ENCODE data around the gene LMBR1.
"Not testable (repeated sequence)": the region's sequence is repeated elsewhere in the genome, so short reads cannot be mapped to it uniquely, and the experiment has no call there.

The LMBR1 gene

DNA sequence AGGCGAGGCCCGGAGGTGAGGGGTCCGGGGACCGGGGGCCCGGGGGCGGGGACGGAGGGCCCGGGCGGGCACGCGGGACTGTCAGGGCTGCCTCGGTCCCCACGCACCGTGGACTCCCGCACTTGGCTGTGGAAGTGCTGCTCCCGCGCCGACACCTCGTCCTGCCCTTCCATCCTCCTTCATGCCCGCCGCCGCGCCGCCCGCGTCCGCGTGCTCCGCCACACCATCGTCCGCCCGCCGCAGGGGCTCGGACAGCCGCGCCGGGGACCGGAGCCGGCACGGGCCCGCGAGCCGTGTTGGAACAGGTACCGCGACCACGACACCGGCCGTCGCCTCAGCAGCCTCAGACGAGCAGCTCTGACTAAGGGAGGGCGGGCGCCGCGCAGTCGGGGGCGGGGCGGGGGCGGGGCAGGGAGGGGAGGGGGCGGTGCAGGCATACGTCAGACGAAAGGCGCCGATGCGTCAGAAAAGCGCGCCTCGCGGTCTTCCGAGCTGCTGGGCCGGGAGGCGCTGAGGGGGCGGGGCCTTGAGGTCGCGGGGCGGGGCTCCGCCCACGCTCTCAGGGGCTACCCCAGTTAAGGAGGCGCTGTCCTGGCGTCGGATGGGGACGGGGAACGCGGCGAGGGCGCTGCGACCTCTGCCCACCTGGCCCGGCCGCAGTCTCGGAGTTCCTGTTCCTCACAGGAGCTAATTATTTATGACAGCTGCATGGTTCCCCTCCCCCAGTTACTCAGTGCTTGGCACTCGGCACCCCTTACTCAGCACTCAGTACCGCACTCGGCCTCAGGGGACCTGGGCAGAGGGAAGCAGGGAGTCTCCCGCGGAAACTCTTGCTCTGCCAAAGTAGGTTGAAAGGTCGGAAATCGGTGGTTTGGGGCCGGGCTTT, at the start of gene LMBR1:
Gene LMBR1, minus strand, starts transcription at position 363 of the 886 bp plus-strand sequence. Its CDS starts 190 bp downstream, at position 173.
- Mint-ChIP-seq H3K4me3 (peak within 1 kb of the TSS; percentile 91), H3K27ac (ENCODE audit: low read depth) (peak within 1 kb of the TSS; percentile 91), H3K27me3 (no peaks in the 10 kb centered on the region), H3K4me1 (peaks cover 31% of the 10 kb centered on the region), H3K9me3 (no peaks in the 10 kb centered on the region), H3K36me3 (ENCODE audit: insufficient read depth) (peaks cover 15% of the 10 kb centered on the region)
- peak; percentile 88 to 89 for DNase-seq (ENCODE audit: low spot score in 2 of 2)
- peak; percentile 86 for ATAC-seq (replicated peaks; ENCODE audit: extremely low read depth, poor library complexity, severe bottlenecking)

DNA sequence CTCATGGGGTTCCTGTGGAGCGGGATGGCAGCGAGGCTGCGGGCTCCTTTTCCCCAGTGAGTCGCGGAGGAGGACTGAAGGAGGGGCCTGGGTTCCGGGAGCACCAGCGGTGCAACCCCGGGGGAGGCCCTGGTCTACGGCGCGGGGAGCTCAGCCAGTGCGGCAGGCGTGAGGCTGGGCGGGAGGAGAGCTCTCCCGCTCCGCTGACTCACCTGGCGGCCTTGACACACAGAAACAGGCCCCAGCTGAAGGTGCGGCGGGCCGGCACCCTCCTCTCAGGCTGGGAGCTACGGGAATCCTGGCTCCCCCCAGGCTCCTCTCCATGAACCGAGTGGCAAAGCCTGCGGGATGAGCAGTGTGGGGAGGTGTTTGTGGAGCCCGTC, 49.7 kb upstream of the LMBR1 start:
- H3K4me1 Mint-ChIP-seq = no peaks in the 10 kb centered on the region
- peaks cover 44% of the 10 kb centered on the region for H3K27me3 Mint-ChIP-seq
- H3K36me3 Mint-ChIP-seq (ENCODE audit: insufficient read depth) = peaks cover 5% of the 10 kb centered on the region
- no peak for ATAC-seq (replicated peaks; ENCODE audit: extremely low read depth, poor library complexity, severe bottlenecking)
- no peaks in the 10 kb centered on the region for H3K9me3 Mint-ChIP-seq
- no peak overlapping the region for H3K27ac Mint-ChIP-seq (ENCODE audit: low read depth)
- DNase-seq (ENCODE audit: low spot score in 2 of 2) = no peak
- no peak overlapping the region for H3K4me3 Mint-ChIP-seq

DNA sequence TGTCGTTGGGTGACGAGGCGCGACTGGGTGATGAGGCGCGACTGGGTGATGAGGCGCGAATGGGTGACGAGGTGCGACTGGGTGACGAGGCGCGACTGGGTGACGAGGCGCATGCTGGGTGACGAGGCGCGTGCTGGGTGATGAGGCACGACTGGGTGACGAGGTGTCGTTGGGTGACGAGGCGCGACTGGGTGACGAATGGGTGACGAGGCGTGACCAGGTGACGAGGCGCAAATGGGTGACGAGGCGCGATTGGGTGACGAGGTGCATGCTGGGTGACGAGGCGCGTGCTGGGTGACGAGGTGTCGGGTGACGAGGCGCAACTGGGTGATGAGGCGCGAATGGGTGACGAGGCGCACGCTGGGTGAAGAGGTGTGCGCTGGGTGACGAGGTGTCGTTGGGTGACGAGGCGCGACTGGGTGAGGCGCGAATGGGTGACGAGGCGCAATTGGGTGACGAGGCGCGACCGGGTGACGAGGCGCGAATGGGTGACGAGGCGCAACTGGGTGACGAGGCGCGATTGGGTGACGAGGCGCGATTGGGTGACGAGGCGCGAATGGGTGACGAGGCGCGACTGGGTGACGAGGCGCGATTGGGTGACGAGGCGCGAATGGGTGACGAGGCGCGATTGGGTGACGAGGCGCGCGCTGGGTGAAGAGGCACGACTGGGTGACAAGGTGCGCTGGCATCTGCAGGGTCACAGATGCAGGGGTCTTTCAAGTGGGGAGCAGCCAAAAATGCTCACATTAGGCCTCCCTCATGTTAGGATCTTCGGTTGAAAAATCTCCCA, 48.6 kb upstream of the LMBR1 start:
- DNase-seq (ENCODE audit: low spot score in 2 of 2) (no peak), ATAC-seq (replicated peaks; ENCODE audit: extremely low read depth, poor library complexity, severe bottlenecking) (no peak)
- peaks cover 48% of the 10 kb centered on the region for H3K27me3 Mint-ChIP-seq
- H3K27ac Mint-ChIP-seq (ENCODE audit: low read depth) = no peak overlapping the region
- no peak overlapping the region for H3K4me3 Mint-ChIP-seq
- no peaks in the 10 kb centered on the region for H3K4me1 Mint-ChIP-seq
- H3K36me3 Mint-ChIP-seq (ENCODE audit: insufficient read depth) = peaks cover 5% of the 10 kb centered on the region
- no peaks in the 10 kb centered on the region for H3K9me3 Mint-ChIP-seq

DNA sequence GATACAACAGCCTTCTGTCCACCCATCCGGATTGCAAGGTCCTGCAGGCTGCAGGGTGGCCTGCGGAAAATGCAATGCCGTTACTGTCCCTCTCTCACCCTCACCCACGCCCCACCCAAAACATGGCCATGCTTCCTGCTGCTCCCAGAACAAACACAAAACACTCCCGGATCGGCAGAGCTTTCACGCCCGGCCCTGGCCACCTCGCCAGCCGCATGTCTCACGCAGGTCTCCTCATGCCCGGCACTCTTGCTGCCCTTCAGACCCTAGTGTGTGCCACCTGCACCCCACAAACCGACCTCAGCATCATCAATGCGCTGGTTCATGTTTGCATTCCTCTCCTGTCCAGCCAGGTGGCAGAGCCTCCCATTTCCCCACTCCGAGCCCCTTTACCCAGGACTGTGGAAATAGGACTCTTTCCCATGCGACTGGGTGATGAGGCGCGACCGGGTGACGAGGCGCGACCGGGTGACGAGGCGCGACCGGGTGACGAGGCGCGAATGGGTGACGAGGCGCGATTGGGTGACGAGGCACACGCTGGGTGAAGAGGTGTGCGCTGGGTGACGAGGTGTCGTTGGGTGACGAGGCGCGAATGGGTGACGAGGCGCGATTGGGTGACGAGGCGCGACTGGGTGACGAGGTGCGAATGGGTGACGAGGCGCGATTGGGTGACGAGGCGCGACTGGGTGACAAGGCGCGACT, 47.6 kb upstream of the LMBR1 start:
- ATAC-seq (replicated peaks; ENCODE audit: extremely low read depth, poor library complexity, severe bottlenecking) (no peak), DNase-seq (ENCODE audit: low spot score in 2 of 2) (no peak)
- H3K36me3 Mint-ChIP-seq (ENCODE audit: insufficient read depth) = peaks cover 5% of the 10 kb centered on the region
- no peak overlapping the region for H3K27ac Mint-ChIP-seq (ENCODE audit: low read depth)
- no peak overlapping the region for H3K4me3 Mint-ChIP-seq
- H3K27me3 Mint-ChIP-seq = peaks cover 49% of the 10 kb centered on the region
- no peaks in the 10 kb centered on the region for H3K4me1 Mint-ChIP-seq
- H3K9me3 Mint-ChIP-seq = no peaks in the 10 kb centered on the region

GRCh38 chr7:156936766-156937165, 43.8 kb upstream of the LMBR1 start:
- H3K4me1 Mint-ChIP-seq; H3K27ac Mint-ChIP-seq (ENCODE audit: low read depth); H3K9me3 Mint-ChIP-seq; DNase-seq (ENCODE audit: low spot score in 2 of 2); H3K4me3 Mint-ChIP-seq; H3K36me3 Mint-ChIP-seq (ENCODE audit: insufficient read depth); ATAC-seq (replicated peaks; ENCODE audit: extremely low read depth, poor library complexity, severe bottlenecking): not testable (repeated sequence)
- H3K27me3 Mint-ChIP-seq = peaks cover 23% of the 10 kb centered on the region

- H3K9me3 Mint-ChIP-seq = no peaks in the 10 kb centered on the region
- peaks cover under 1% of the 10 kb centered on the region for H3K4me1 Mint-ChIP-seq
- peaks cover 26% of the 10 kb centered on the region for H3K27me3 Mint-ChIP-seq
- ATAC-seq (replicated peaks; ENCODE audit: extremely low read depth, poor library complexity, severe bottlenecking) (no peak), DNase-seq (ENCODE audit: low spot score in 2 of 2) (no peak)
- H3K36me3 Mint-ChIP-seq (ENCODE audit: insufficient read depth) = no peaks in the 10 kb centered on the region
- H3K4me3 Mint-ChIP-seq = no peak overlapping the region
- no peak overlapping the region for H3K27ac Mint-ChIP-seq (ENCODE audit: low read depth)
Measured at GRCh38 chr7:156935250-156935649, 42.3 kb upstream of the LMBR1 start.

GRCh38 chr7:156932006-156932405, 39.0 kb upstream of the LMBR1 start:
- Mint-ChIP-seq H3K4me1 (peaks cover 15% of the 10 kb centered on the region), H3K9me3 (no peaks in the 10 kb centered on the region), H3K27ac (ENCODE audit: low read depth) (no peak overlapping the region), H3K36me3 (ENCODE audit: insufficient read depth) (no peaks in the 10 kb centered on the region), H3K27me3 (peaks cover 34% of the 10 kb centered on the region), H3K4me3 (no peak overlapping the region)
- no peak for ATAC-seq (replicated peaks; ENCODE audit: extremely low read depth, poor library complexity, severe bottlenecking)
- DNase-seq (ENCODE audit: low spot score in 2 of 2) = no peak

DNA sequence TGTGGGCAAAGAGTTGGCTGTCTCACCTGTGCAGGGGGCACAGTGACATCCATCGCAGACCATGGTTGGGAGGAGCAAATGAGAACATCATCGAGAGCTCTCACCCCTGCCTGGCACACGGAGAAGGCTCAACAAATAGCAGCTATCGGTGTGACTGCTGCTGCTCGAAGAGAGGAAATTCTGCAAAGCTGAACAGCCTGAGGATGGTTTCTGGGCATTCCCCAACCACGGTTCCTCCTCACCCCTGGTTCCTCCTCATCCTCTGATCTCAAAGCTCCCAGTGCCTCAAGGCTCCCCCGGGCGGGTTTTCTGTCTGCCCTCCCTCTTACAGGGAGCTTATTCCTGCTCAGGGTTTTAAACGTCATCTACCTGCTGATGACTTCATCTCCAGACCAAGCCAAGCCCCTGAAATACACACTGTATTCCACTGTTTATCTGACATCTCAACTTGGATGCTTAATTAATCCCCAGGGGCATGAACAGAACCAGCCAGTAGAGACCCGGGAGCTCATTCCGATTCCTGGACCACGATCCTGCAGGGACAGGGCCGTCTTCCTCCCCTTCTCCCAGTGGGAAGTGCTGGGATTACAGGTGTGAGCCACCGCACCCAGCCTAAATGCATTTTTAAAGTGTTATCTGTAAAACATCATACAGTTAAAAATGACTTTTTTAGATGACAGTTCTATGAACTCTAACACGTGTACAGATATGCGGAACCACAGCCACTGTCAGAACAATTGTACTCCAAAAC, 37.0 kb upstream of the LMBR1 start:
- Mint-ChIP-seq H3K27me3 (peaks cover 27% of the 10 kb centered on the region), H3K36me3 (ENCODE audit: insufficient read depth) (no peaks in the 10 kb centered on the region), H3K4me1 (peaks cover 15% of the 10 kb centered on the region), H3K4me3 (no peak overlapping the region), H3K9me3 (no peaks in the 10 kb centered on the region), H3K27ac (ENCODE audit: low read depth) (peak overlapping the region; percentile 25)
- no peak for DNase-seq (ENCODE audit: low spot score in 2 of 2)
- peak; percentile 74 for ATAC-seq (replicated peaks; ENCODE audit: extremely low read depth, poor library complexity, severe bottlenecking)

DNA sequence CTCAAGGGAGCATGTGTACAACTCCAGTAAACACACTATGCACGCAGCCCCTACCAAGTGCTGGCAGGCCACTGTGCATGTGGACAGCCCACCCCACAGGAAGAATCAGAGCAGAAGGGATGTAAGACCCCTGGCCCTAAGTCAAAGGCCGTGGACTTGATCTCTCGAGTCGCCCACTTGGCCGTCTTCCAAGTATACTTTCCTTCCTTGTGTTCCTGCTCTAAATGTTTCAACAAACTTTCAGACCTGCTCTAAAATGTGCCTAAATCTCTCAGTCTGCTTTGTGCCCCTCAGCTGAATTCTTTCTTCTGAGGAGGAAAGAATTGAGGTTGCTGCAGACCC, 35.4 kb upstream of the LMBR1 start:
- Mint-ChIP-seq H3K27me3 (peaks cover 24% of the 10 kb centered on the region), H3K36me3 (ENCODE audit: insufficient read depth) (peaks cover 6% of the 10 kb centered on the region)

DNA sequence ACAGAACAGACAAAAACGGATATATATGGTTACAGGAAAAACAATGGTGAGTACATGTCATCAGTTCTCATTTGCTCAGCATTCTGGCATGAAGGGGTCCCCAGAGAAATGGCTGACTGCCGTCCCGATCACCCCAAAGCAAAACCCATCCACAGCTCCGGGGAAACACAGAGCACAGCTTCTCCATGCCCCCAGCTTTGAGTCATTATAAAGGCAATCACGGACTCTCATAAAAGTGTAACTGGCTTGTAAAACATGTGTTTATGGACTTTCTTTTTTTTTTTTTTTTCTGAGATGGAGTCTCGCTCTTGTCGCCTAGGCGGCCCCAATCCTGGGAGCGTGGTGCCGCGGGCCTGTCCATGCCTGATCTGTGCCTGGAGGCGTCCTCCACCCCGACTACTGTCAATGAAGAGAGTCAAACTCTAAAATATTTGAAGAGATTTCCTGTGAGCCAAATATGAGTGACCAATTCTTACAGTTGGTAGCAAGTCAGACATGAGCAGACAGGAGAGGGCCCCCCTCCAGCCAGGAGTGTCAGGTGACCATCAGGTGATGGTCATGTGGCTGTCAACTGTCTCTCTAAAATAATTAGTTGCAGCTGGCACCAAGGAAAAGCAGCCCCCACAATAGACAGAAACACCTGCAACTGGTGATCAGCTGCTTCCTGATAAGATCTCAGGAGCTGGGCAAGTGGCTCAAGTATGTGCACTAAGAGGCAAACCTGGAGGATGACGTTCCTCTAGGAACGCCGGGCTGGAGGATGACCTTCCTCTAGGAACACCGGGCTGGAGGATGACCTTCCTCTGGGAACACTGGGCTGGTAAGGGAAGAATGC, 34.8 kb upstream of the LMBR1 start:
- no peak overlapping the region for H3K27ac Mint-ChIP-seq (ENCODE audit: low read depth)
- peaks cover 24% of the 10 kb centered on the region for H3K27me3 Mint-ChIP-seq
- no peak for ATAC-seq (replicated peaks; ENCODE audit: extremely low read depth, poor library complexity, severe bottlenecking)
- DNase-seq (ENCODE audit: low spot score in 2 of 2) = no peak
- no peak overlapping the region for H3K4me3 Mint-ChIP-seq
- no peaks in the 10 kb centered on the region for H3K9me3 Mint-ChIP-seq
- H3K4me1 Mint-ChIP-seq = peaks cover 32% of the 10 kb centered on the region
- peaks cover 12% of the 10 kb centered on the region for H3K36me3 Mint-ChIP-seq (ENCODE audit: insufficient read depth)

More for the DNA sequence above, 35.4 kb upstream of the LMBR1 start:
- Mint-ChIP-seq H3K4me3 (no peak overlapping the region), H3K4me1 (peaks cover 28% of the 10 kb centered on the region), H3K27ac (ENCODE audit: low read depth) (no peak overlapping the region), H3K9me3 (no peaks in the 10 kb centered on the region)
- DNase-seq (ENCODE audit: low spot score in 2 of 2) (no peak), ATAC-seq (replicated peaks; ENCODE audit: extremely low read depth, poor library complexity, severe bottlenecking) (no peak)

GRCh38 chr7:156925821-156926220, 32.8 kb upstream of the LMBR1 start:
- Mint-ChIP-seq H3K4me1 (peaks cover 36% of the 10 kb centered on the region), H3K36me3 (ENCODE audit: insufficient read depth) (peaks cover 15% of the 10 kb centered on the region), H3K27me3 (peaks cover 24% of the 10 kb centered on the region)
- not testable (repeated sequence) for DNase-seq (ENCODE audit: low spot score in 2 of 2); H3K27ac Mint-ChIP-seq (ENCODE audit: low read depth); ATAC-seq (replicated peaks; ENCODE audit: extremely low read depth, poor library complexity, severe bottlenecking); H3K4me3 Mint-ChIP-seq; H3K9me3 Mint-ChIP-seq
